ENCODE measurements around the gene RAD51B.
A peak's percentile ranks its signal among the peaks of the same experiment; 100 is the strongest.

The RAD51B gene

DNA sequence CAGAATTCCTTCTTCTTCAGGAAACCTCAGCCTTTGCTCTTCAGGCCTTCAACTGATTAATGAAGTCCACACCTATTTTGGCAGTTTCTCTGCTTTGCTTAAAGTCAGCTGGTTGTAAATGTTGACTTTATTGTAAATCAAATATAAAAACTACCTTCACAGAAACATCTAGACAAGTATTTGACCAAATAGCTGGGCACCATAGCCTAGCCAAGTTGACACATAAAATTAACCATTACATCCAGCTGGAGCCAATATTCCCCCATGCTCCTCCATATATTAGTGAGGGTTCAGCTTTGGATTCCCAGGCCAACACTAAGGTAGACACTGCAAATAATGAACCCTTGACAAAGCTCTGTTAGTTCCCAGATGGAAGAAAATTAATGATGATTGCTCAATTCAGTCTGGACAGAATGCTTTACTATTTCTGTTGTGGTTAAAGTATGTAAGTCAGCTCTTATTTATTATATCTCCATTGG, 847.8 kb downstream of the RAD51B start:
- peak; percentile 95 to 96 for DNase-seq (ENCODE audit: low read depth in 2 of 2)

DNA sequence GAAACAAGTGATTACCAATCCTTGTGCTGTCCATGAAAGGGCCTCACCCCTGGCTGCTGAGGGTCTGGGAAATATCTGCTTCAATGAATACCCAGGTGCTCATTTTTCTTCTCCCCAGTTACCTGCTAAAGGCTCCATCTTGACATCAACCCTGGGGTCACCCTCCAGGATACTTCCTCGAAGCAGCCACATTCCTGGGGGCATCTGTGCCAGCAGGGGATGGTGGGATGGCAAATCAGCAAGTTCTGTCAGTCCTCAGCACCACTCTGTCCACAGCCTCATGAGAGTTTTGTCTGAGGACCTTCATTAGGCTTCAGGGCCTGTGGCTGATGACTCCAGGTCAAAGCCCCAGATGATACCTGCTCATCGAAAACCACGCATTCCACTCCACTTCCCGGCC, 848.4 kb downstream of the RAD51B start:
- DNase-seq (ENCODE audit: low read depth in 2 of 2): no peak

DNA sequence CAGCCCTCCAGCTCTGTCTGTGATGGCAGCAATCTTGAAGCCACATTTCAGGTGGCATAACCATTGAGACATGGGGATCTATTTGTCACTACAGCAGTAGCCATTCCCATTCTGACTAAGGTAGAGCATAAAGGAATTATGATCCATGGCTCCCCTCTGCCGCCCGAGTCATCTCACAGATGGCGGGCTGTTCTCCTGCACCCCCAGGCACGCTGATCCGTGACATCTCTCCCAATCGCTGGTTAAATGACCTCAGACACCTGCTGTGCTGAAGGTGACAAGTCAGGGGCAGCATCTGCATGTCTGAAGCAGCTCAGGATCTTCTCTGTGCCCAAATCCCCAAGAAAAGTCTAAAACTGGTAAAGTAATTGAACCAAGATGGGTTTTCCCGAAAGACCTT, 849.0 kb downstream of the RAD51B start:
- DNase-seq (ENCODE audit: low read depth in 2 of 2): no peak

DNA sequence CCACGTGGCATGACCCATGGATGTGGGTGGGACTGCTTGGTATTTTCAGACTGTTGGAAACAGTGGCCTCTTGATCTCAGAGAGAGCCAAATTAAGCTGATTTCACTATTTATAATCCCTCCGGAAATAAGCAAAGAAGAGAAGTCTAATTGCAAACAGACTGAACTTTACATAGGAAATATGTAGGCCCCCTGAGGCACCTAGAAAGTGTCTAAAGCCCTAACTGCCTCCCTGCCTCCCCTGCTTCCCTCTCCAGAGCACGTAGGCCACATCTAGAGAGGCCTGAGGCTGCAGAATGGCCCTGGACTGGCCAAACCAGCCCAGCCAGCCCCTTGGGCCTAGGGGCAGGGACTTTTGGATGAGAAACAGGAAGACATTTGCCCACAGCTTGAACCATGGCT, 849.5 kb downstream of the RAD51B start:
- peak in 1 of 2 experiments; percentile 32 for DNase-seq (ENCODE audit: low read depth in 2 of 2)

DNA sequence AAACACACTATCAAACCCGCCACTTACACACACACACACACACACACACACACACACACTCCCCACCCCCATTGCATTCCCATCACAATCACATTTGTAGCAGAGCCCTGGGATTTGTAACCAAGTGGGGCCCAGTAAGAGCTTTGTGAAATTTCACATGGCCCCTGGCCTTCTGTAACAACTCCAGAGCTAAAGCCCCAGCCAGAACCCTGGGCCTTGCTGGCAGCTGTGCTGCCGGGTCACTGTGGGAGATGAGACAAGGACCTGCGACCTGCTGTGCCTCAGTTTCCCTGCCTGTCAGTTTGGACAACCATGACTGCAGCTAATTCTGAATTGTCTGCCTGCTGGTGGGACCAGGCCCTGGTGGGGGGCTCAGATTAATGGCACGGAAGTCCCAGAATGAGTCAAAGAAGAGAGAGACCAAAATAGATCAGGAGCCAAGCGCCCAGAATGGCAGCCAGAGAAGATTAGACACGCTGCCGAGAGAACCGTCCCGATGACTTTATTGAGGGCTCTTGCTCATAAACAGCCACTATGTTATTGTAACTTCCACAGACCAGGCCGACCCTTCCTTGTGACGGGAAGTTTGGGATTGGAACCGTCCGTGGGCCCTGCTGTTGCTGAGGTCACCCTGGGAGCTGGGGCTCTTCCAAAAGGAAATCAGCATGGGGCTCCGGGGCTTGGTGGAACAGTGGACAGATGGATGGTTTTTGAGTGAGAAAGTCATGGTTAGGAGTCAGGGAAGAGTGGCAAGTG, 850.2 kb downstream of the RAD51B start:
- DNase-seq (ENCODE audit: low read depth in 2 of 2): no peak

DNA sequence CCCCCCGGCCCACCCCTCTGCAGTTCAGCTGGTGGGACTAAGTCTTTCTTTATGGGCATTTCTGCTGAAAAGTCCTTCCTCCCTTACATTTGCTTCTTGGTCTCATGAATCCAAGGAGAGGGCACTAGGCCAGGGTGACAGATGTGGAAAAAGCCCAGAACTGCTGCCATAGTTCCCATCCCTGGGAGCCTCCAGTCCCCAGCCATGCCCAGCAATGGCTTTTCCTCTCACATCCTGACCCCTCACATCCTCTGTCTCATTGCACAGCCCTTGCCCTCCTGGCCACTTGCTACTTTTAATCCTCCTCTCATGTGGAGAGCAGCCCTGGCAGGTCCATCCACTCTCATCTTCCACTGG, 850.8 kb downstream of the RAD51B start:
- DNase-seq (ENCODE audit: low read depth in 2 of 2): no peak

DNA sequence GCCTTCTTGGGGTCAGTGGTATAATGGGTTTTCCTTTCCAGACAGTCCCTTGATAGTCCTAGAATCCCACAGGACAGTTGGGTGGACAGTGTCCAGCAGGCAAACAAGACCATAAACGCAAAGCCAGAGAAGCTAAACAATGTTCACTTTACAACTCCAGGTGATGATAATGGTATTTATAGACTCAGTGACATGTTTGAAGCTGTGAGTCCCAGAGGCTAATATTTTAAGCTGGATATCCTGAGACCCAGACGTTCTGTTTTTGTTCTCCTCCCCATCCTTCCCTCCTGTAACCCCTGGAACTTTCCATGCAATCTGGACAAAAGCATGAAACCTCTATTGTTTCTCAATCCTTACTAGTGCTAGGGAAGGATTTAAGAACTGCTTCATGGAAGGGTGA, 852.3 kb downstream of the RAD51B start:
- DNase-seq (ENCODE audit: low read depth in 2 of 2): no peak

DNA sequence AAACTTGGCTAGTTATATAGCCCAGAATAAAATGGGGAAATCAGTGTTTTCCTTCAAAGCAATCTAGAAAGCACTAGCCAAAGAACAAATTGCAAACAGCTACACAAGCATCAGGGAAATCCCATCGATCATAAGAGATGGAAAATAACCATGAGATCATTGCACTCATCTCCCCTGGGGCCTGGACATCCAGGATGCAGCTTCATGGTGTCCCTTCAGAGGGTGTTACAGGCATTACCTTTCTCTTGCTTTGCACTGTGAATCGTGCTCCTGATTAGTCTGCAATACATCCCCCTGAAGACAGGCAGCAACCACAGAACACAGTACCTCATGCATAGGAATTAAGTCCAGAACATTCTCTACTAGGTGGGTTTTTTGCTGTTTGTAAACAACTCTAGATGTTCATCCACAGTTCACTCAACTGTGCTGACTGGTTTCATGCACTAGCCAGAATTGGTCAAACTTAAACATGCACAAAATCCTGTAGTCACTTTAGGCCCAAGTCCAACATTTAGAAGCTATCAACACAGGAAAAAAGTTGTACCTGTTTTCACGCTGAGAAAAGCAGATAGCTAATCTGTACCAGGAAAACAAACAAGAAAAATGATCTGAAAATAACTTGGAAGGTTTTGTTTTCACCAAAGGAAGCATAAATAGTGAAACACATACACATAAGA, 853.2 kb downstream of the RAD51B start:
- no peak for DNase-seq (ENCODE audit: low read depth in 2 of 2)

DNA sequence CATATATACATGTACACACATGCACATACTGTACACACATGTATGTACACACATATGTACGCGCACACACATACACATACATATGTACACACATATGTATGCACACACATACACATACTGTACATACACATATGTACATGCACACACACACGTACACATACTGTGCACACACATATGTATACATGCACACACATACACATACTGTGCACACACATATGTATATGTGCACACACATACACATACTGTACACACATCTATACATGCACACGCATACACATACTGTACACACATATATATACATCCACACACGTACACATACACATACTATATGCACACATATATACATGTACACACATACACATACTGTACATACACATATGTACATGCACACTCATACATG, 853.9 kb downstream of the RAD51B start:
- DNase-seq (ENCODE audit: low read depth in 2 of 2): no peak

DNA sequence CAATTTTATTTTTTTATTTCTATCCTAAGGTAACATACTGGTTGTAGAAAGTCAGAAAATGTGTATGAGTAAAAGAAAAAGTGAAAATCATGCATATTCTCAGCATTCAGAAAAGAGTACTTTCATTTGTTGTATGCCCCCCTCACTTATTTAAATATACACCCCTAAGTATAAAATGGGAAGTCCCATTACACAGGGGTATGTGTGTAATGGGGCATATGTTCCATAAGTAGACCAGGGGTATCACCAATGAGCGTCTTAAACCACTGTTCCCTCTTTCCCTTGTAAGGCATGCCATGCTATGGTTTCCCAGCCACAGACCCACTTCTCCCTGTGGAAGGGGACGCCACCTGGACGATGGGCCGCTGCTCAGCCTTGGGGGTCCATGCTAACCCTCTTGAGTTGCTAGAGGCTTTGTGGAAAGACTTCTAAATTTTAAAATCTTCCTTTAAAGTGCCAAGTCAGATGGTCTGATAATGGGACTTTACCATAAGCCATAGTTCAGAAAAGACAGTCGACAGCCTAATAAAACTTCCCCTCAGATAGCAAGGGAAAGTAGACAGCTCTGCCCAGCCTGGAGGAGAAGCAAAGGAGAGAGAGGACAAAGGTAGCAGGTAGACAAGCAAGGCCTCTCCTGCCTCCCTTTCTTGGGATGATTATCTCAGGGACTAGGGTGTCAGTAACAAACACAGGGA, 855.1 kb downstream of the RAD51B start:
- no peak for DNase-seq (ENCODE audit: low read depth in 2 of 2)

DNA sequence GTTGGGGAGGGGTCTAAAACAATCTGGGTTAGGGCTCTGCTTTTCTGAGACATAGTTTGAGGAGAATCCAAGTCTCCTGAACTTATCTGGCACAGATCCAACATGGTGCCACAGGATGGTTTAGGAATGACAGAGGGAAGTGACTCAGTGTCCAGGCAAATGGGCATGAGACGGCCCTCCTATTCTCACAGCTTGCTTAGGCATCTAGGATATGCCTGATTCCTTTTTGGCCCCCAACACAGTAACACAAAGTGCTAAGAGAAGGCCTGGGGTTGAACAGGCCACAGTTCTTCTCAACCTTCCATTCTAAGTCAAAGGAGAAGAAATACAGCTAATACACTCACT, 855.6 kb downstream of the RAD51B start:
- DNase-seq (ENCODE audit: low read depth in 2 of 2): no peak

DNA sequence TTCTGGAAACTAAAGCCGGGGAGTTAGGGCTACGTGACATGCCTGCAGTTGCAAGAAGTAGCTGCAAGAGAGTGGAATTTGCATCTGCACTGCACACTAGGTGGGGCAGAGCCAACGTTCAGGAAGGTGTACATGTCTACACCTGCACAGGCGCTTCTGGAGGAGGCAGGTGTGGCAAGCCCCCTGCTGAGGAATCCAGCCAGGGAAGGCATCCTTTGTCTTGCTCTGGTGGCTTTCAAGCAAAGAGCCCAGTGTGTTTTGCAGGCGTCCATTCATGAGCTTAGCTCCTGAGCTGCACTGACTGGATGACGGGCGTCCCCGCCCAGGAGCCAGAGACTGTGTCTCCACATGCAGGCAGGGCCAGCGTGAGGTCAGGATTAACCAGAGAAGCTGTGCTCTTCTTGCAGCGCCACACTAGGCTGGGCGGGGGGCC, 856.9 kb downstream of the RAD51B start:
- DNase-seq (ENCODE audit: low read depth in 2 of 2): no peak

DNA sequence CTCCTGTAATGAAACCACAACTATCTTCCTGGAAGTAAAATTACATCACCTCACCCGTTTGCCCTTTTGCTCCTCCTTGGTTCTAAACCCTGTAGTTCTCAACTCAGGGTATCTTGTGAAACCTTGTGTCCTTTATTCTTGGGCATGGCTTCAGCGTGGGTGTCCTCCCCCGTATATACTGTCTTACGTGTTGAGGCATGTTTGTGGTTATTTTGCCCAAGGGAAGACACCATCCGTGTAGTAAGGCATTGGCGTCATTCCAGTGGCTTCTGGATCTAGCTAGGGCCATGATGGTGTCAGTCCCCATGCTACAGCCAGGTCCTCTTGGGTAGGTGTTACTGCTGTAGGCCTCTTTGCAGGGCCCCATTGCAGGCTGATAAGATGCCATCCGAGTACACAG, 857.9 kb downstream of the RAD51B start:
- DNase-seq (ENCODE audit: low read depth in 2 of 2): no peak

DNA sequence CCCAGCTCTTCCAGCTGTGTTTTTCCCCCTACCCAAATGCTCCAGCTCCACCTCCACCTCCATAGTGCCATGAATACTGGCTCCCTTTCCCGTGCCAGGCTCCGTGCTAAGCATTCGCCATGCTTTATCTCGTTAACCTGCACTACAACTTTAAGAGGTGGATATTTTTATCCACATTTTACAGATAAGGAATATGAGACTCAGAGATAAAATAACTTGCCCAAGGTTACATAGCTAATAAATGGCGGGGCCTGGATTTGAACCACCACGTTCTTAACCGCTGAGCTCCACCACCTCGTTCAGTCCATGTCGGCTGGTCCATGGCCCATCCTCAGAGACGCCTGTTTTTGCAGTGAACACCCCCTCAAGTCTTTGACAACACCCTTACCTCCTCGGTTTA, 858.3 kb downstream of the RAD51B start:
- DNase-seq (ENCODE audit: low read depth in 2 of 2): no peak

DNA sequence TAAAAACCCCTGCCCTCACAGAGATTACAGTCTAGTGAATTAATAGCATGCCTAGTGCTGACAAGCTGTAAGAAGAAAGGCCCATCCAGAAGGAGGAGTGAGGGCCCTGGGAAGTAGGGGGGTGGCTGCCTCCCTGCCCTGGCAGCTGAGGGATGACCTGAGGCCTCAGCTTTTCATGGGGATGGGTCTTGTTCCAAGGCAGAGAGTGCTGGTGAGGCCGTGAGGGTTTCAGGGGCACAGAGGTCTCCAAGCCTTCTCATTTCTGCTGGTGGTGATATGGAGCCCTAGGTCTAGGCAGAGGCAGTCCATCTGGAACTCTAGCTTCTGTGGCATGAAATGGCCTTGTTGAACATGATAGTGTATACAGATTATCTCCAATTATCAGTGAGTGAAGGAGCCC, 858.9 kb downstream of the RAD51B start:
- DNase-seq (ENCODE audit: low read depth in 2 of 2): no peak

DNA sequence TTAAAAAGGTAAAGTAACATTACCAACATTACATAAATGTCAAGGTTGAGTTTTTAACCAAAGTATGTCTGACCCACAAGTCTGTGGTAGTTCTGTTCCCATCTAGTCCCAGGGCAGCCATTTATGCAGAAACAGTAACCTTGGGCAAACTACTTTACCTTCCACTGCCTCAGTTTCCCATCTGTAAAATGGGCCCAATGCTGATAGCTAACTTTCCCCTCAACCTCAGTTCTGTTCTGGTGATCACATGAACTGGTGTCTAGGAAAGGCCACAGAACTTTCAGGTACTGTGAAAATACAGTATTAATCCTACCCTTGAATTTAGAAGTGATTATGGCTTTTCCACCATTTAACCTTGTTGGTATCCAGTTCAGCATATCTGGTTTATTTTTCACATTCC, 859.7 kb downstream of the RAD51B start:
- DNase-seq (ENCODE audit: low read depth in 2 of 2): no peak

DNA sequence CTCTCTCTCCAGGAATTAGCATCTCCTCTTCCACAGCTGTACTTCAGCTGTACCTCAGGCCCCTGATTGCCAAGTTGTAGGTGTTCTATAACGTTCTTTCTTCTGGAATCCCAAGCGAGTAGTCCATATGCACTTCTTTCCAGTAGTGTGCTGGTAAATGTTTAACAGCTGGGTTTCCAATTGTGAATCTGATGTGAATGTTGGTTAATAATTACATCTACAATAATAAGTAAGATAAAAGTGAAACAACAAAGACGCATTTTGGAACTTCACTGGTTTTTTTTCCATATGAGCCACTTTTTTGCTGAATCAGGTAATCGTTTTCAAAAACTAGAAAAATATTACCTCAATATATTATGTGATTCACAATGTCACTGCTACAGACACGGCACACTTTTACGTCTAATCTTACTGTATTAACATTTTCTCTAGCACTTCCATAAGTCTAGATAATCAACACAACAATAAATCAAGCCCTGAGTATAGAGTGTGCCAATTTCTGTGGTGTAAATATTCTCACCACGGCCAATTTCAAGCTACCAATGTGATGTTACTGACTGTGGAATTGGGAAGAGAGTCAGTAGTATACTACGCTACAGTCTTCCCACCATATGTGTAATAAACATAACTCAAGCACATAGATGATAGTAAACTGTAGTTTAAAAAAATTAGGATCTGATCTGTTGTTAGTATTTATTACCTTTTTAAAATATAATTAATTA, 860.3 kb downstream of the RAD51B start:
- no peak for DNase-seq (ENCODE audit: low read depth in 2 of 2)

DNA sequence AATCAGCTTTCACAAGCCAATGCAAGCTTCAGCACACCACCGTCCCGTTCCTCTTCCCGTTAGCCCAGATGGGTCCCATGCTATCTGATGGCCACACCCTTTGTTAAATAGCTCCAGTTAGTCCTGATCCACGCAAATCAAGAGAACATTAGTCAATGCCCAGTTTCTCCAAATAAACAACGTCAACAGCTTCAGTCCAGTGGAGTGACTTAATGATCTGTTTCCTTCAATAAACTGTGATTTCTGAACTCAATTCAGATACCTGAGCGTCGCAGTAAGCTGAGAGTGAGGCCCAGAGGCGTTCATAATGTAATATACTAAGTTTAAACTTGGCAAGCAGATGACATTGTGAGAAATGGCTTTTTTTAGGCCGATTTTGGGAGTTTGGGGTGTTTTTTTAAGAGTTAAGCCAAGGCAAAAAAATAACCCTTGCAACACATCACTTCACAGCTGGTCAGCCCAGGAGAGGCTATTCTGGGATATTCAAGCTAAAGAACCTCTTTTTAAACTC, 861.0 kb downstream of the RAD51B start:
- DNase-seq (ENCODE audit: low read depth in 2 of 2): no peak

DNA sequence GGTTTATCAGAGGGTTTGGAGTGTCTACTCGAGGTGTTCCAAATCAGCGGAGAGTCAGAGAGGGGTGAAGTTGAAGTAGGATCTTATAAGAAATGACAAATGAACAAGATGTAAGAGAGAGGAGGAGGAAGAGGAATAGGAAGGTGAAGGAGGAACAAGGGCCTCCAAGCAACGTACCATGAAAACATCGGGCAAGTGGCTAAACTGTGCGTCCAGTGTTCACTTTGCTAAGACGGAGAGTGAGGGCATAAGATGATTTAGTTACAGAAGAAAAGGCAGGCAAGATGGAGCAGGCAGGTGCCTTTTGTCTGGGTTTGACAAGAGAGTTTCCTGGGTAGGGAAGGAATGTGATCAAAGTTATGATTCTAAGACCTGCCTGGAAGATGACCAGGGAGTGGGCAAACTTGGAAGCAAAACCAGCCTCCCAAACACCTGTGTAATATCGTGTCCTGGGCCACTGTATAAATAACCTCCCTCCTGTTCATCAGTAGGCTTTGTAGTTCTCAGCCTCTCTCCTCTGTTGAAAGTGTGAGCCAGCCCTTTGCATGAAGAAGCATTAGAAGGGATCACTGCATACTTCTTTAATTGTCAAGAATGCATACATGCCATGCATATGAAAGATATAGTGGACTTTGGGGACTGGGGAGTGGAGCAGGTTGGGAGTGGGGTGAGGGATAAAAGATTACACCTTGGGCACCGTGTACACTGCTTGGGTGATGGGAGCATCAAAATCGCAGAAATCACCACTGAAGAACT, 861.9 kb downstream of the RAD51B start:
- no peak for DNase-seq (ENCODE audit: low read depth in 2 of 2)

DNA sequence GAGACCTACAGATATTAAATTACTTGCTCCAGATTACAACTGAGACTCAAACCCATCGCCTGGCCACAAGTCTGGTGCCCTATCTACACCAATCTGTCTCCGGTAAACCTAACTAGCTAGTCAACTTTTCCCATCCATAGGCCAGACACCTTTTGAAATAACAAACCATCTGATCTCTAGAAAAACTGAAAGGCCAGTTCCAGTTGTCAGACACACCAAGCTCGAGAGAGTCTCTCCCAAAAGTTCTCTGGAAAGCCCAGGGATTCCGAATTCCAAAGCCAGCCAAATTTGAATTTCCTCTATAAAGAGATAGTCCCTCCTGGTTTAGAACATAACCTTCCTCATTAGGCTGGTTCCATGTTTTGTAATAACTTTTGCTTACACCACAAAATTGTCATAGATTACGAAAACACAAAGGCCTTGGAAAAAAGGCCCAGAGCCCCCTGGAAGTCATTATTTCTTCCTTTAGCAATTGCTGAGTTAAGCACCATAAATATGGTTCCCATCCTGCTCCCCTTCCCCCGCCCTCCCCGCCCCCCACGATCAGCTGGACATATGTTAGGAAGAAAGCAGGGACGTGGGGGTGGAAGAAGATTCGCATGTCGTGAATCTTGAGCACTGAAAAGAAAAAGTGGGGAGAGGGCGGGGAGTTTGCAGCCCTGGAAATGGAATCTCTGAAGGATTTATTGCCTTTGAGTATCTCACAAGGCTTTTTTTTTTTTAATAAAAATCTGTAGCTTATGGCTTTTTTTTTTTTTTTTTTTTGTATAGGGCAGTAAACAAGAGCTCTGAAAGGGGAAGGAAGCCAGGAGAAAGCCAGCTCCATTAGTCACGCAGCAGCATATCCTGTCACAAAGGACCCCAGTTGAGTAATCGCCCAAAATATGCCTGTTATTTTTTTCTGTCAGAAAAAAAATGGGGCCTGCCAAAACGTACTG, 862.9 kb downstream of the RAD51B start:
- peak; percentile 99 for DNase-seq (ENCODE audit: low read depth in 2 of 2)
